Neural progenitor cell (in vitro differentiated cells): ENCODE measurements around the gene FRAS1.

Source experiments
- CTCF ChIP-seq: fragments of 200-600 bp; sonication (generic); IDR thresholded peaks from 2 replicates; pipeline ENCODE4 v1.5.1; 2017; ENCODE audit warnings: antibody characterized with exemption, mild to moderate bottlenecking
- EZH2 ChIP-seq: fragments of 200-600 bp; sonication (generic); IDR thresholded peaks from 2 replicates; pipeline ENCODE4 v1.6.1; 2017; ENCODE audit warnings: antibody characterized with exemption, mild to moderate bottlenecking, moderate library complexity
- EZH2phosphoT487 ChIP-seq: fragments of 200-600 bp; sonication (generic); IDR thresholded peaks from 2 replicates; pipeline ENCODE4 v1.6.1; 2017; ENCODE audit warnings: antibody characterized with exemption

- TF ChIP-seq CTCF: no peak
- no peak for TF ChIP-seq EZH2
- TF ChIP-seq EZH2phosphoT487: no peak
Observed at GRCh38 chr4:78162342-78162741, 105.2 kb downstream of the FRAS1 start.
